HFF-Myc (cell line): ENCODE measurements around the gene TEX29.

Experiments used
- DNase-seq: peaks from one replicate; pipeline ENCODE4 v3.0.0-alpha.2; 2011; ENCODE audit warnings: low read depth; ENCODE audit errors: extremely low read depth
- H3K4me3 ChIP-seq: replicated peaks from 2 replicates; pipeline ENCODE4 v1.5.1; 2011; ENCODE audit warnings: low read depth, mild to moderate bottlenecking, control low read depth, low read length
- TF ChIP-seq, protein P1 (sequence below): IDR thresholded peaks from 2 replicates; pipeline ENCODE4 v1.5.1; 2012; ENCODE audit warnings: mild to moderate bottlenecking, low read depth, low read length, control low read depth; ENCODE audit errors: missing control alignments

Gene TEX29

DNA sequence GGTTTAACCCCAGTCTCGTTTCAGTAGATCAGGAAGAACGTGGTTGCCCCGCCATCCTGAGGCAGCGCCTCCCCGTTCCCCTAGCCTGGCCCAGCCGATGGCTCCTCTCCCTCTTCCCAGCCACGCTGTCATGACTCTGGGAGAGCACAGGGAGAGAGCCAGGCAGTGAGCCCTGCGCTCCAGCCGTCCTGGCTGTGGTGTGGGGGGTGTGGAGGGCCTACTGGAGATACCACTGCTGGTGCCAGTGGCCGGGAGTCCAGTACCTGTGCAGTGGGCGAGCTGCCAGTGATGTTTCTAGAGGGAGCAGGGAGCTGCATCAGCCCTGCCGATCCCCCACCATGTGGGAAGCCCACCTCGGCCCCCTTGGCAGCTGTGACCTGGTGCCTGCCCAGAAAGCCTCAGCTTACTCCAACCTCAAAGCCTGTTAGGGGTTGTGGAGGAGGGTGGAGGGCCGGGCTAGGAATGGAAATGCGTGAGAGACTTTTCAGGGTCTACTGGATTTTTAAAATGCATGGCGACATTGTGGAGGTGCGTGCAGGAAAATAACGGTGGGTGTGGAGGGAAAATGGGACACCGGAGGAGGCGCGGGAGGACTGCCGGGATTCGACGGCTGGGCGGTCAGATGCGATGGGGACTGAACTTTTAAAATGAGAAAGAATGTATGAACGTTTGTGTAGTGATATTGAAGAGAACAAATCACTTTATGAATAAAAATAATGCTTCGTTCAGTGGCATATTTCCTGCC is 4.9 kb downstream of the TEX29 start:
- H3K4me3 ChIP-seq = no peak overlapping the region
- TF ChIP-seq, protein P1, sequence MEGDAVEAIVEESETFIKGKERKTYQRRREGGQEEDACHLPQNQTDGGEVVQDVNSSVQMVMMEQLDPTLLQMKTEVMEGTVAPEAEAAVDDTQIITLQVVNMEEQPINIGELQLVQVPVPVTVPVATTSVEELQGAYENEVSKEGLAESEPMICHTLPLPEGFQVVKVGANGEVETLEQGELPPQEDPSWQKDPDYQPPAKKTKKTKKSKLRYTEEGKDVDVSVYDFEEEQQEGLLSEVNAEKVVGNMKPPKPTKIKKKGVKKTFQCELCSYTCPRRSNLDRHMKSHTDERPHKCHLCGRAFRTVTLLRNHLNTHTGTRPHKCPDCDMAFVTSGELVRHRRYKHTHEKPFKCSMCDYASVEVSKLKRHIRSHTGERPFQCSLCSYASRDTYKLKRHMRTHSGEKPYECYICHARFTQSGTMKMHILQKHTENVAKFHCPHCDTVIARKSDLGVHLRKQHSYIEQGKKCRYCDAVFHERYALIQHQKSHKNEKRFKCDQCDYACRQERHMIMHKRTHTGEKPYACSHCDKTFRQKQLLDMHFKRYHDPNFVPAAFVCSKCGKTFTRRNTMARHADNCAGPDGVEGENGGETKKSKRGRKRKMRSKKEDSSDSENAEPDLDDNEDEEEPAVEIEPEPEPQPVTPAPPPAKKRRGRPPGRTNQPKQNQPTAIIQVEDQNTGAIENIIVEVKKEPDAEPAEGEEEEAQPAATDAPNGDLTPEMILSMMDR = no peak
- DNase-seq = no peak

DNA sequence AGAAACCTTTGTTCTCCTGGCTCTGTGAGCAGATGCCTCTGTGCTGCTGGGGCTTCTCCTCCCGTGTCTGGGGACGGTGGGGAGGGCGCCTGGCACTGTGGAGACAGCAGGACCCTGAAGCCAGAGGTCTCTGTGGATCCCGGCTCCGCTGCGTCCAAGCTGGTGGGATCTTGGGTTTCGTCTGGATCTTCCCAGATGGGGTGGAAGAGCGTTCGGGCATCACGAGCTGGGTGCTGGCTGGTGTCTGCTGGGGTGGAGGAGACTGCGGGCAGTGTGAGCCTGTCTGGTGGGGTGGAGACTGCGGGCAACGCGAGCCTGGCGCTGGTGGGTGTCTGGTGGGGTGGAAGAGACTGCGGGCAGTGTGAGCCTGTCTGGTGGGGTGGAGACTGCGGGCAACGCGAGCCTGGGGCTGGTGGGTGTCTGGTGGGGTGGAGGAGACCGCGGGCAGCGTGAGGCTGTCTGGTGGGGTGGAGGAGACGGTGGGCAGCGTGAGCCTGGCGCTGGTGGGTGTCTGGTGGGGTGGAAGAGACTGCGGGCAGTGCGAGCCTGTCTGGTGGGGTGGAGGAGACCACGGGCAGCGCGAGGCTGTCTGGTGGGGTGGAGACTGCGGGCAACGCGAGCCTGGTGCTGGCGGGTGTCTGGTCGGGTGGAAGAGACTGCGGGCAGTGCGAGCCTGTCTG is 5.6 kb downstream of the TEX29 start:
- TF ChIP-seq, protein P1 = no peak
- no peak for DNase-seq
- no peak overlapping the region for H3K4me3 ChIP-seq

DNA sequence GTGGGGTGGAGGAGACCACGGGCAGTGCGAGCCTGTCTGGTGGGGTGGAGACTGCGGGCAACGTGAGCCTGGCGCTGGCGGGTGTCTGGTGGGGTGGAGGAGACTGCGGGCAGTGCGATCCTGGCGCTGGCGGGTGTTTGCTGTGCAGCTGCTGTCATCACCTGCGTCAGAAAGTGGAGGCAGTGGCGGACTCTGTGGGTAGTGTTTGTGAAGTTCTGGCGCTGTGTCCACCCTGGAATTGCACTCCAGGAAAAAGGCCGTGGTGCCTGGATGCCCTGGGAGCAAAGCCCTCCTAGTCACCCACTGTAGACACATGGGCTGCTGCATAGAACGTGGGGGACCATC is 6.2 kb downstream of the TEX29 start:
- DNase-seq = no peak
- no peak overlapping the region for H3K4me3 ChIP-seq
- TF ChIP-seq, protein P1 = no peak

DNA sequence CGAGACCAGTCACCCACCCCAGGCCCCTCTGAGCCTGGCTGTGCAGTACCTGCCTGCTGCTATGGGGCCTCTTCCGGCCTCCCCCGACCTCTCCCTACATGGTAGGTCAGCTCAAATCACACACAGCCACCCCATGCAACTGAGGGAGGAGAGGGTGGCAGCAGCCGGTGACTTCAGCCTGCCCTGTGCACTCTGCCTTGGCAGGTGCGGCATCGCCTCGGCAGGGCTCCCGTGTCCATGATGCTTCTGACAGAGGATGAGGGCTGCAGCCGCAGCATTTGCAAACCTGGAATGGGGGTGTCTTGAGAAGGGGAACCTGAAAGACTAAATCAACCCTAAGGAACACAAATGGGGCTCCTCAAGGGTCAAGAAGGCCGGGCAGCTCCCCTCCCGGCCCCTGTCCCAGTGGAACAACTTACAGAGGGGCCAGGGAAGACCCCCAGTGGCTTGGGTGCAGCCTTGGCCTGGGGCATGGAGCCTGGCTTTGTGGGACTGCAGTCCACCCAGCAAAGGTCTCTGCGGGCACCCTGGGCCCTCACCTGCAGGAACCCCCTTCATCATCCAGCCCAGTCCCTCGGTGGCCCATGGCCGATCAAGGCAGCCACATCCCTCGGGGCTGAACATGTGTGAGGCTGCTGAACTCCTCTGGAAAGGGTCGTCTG is 6.7 kb downstream of the TEX29 start:
- no peak overlapping the region for H3K4me3 ChIP-seq
- DNase-seq = no peak
- TF ChIP-seq, protein P1 = no peak

DNA sequence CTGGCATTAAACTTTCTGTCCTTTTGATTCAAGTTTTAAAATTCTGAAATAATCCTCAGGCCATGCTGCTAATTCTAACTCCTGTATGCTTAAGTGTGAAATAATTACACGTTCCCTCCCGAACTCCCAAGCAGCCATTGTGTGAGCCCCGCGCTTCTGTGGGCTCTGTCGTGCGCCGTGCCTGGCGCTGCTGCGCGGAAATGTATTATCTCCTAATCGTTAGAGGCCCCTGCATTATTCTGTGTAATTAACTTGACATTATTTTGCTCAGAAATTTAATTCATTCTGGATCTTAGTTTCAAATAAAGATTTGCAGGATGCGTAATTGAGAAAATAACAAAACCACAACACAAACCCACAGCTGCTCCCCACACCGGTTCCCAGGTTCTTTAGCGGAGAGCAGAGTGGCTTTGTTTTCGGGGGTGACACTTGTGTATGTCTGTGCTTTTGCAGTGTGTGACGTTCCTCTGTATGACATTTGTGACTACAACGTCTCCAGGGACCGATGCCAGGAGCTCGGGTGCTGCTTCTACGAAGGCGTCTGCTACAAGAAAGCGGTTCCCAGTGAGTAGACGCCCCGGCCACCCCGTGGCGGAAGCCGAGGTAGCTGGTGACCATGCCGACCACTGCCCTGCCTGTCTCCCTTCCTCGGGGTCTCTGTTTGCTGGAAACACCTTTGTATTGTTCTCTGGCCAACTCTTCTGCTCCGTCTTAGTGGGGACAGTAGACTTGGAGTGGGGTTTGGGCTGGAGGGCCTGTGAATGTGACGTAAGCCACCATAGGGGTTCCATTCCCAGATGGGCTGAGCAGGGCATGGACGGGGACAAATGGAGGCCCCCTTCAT is 7.5 kb downstream of the TEX29 start:
- TF ChIP-seq, protein P1 = no peak
- no peak overlapping the region for H3K4me3 ChIP-seq
- no peak for DNase-seq

DNA sequence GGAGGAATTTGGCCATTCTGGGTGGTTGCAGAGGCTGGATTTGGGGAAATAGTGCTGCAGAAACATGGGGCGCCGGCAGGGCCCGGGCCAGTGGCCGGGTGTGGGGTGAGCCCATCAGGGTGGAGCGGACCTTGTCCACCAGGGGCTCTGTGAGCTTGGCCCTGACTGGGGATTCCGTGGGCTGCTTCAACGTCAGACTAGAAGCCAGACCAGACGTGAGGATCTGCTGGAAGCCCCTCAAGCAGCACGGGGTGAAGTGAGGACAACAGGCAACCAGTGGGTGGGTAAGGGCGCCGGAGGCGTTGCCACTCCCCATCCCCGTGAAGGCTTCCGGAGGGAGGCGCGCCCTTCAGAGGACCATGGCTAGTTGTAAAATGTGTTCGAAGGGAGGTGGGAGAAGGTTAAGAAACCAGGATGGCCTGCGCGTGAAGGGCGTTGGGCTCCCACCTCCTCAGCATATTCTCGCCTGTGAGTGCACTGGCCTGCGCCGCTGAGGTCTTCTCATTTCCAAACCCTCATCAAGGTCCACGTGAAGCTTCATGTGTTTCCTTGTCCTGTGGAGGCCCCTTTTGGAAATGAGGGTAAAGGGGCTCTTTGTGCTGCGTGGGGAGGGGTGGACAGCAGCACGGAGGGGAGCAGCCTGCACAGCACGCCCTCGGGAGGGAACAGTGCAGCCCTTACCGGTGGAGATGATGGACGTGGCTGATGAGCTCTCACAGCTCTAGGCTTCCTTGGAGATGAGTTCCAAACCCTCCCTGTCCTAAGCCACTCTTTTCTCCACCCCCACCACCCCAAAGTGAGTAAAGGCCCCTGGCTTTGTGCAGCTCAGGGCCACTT is 8.3 kb downstream of the TEX29 start:
- DNase-seq = no peak
- no peak overlapping the region for H3K4me3 ChIP-seq
- TF ChIP-seq, protein P1 = no peak
